ENCODE data around the gene BGLAP. TPM values are rescaled to one million over a fixed set of nuclear protein-coding genes. Genes with fewer than 3 reads are reported as not detected.

BGLAP gene
- total and polyA plus RNA-seq, 2 of the 13 experiments (the other 11 are each of a cell fraction or from before 2014, with no cell fraction given) = 0.62 to 1.6 TPM

DNA sequence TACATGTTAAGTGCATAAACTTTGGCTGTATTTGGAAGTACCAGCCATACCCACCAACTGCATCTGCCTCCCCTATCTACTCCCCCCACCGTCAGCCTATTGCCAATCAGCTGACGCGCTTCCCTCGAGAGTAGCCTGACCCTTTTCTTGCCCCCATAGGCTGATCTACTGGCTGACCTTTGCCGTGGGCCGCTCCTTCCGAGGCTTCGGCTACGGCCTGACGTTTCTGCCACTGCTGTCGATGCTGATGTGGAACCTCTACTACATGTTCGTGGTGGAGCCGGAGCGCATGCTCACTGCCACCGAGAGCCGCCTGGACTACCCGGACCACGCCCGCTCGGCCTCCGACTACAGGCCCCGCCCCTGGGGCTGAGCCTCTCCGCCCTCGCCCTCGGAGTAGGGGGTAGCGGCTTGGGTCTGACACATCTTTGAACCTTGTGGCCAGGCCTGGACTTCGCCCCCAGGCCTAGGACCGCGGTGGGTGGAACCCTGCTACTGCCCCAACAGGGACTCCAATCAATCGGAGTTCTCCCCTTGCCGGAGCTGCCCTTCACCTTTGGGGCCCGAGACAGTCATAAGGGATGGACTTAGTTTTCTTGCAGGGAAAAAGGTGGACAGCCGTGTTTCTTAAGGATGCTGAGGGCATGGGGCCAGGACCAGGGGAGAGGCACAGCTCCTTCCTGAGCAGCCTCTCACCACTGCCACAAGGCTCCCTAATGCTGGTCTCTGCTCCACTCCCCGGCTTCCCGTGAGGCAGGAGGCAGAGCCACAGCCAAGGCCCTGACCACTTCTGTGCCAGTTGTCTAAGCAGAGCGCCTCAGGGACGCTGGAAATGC lies 49.5 kb downstream of the BGLAP start (continued):
- TF ChIP-seq, protein P1, sequence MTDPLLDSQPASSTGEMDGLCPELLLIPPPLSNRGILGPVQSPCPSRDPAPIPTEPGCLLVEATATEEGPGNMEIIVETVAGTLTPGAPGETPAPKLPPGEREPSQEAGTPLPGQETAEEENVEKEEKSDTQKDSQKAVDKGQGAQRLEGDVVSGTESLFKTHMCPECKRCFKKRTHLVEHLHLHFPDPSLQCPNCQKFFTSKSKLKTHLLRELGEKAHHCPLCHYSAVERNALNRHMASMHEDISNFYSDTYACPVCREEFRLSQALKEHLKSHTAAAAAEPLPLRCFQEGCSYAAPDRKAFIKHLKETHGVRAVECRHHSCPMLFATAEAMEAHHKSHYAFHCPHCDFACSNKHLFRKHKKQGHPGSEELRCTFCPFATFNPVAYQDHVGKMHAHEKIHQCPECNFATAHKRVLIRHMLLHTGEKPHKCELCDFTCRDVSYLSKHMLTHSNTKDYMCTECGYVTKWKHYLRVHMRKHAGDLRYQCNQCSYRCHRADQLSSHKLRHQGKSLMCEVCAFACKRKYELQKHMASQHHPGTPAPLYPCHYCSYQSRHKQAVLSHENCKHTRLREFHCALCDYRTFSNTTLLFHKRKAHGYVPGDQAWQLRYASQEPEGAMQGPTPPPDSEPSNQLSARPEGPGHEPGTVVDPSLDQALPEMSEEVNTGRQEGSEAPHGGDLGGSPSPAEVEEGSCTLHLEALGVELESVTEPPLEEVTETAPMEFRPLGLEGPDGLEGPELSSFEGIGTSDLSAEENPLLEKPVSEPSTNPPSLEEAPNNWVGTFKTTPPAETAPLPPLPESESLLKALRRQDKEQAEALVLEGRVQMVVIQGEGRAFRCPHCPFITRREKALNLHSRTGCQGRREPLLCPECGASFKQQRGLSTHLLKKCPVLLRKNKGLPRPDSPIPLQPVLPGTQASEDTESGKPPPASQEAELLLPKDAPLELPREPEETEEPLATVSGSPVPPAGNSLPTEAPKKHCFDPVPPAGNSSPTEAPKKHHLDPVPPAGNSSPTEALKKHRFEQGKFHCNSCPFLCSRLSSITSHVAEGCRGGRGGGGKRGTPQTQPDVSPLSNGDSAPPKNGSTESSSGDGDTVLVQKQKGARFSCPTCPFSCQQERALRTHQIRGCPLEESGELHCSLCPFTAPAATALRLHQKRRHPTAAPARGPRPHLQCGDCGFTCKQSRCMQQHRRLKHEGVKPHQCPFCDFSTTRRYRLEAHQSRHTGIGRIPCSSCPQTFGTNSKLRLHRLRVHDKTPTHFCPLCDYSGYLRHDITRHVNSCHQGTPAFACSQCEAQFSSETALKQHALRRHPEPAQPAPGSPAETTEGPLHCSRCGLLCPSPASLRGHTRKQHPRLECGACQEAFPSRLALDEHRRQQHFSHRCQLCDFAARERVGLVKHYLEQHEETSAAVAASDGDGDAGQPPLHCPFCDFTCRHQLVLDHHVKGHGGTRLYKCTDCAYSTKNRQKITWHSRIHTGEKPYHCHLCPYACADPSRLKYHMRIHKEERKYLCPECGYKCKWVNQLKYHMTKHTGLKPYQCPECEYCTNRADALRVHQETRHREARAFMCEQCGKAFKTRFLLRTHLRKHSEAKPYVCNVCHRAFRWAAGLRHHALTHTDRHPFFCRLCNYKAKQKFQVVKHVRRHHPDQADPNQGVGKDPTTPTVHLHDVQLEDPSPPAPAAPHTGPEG (CRISPR knock-in tag; IDR thresholded peaks at IDR 0.05) = no peak
- TF ChIP-seq, protein P2, sequence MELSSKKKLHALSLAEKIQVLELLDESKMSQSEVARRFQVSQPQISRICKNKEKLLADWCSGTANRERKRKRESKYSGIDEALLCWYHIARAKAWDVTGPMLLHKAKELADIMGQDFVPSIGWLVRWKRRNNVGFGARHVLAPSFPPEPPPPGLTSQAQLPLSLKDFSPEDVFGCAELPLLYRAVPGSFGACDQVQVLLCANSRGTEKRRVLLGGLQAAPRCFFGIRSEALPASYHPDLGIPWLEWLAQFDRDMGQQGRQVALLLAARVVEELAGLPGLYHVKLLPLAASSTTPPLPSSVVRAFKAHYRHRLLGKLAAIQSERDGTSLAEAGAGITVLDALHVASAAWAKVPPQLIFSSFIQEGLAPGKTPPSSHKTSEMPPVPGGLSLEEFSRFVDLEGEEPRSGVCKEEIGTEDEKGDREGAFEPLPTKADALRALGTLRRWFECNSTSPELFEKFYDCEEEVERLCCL (CRISPR knock-in tag; IDR thresholded peaks at IDR 0.05; ENCODE audit: borderline replicate concordance) = no peak
- TF ChIP-seq, protein P3, sequence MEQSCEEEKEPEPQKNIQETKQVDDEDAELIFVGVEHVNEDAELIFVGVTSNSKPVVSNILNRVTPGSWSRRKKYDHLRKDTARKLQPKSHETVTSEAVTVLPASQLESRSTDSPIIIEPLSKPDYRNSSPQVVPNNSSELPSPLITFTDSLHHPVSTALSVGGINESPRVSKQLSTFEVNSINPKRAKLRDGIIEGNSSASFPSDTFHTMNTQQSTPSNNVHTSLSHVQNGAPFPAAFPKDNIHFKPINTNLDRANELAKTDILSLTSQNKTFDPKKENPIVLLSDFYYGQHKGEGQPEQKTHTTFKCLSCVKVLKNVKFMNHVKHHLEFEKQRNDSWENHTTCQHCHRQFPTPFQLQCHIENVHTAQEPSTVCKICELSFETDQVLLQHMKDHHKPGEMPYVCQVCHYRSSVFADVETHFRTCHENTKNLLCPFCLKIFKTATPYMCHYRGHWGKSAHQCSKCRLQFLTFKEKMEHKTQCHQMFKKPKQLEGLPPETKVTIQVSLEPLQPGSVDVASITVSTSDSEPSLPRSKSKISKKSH (CRISPR knock-in tag; IDR thresholded peaks at IDR 0.05; ENCODE audit: borderline replicate concordance) = peak; percentile 63; the same call in 1 of the 2 replicates
- no peak for TF ChIP-seq DPF2 (CRISPR knock-in tag; IDR thresholded peaks at IDR 0.05; ENCODE audit: borderline replicate concordance, low read depth)
- TF ChIP-seq TARDBP (CRISPR knock-in tag; IDR thresholded peaks at IDR 0.05) = no peak; the same call in 1 of the 2 replicates
- TF ChIP-seq, protein P4, sequence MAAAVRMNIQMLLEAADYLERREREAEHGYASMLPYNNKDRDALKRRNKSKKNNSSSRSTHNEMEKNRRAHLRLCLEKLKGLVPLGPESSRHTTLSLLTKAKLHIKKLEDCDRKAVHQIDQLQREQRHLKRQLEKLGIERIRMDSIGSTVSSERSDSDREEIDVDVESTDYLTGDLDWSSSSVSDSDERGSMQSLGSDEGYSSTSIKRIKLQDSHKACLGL (CRISPR knock-in tag; IDR thresholded peaks at IDR 0.05) = 0 out of 2 replicates have a peak, but pooled peaks have one; percentile 67
- peak; percentile 72; the same call in 1 of the 2 replicates for TF ChIP-seq GATAD1 (CRISPR knock-in tag; IDR thresholded peaks at IDR 0.05)
- TF ChIP-seq, protein P5, sequence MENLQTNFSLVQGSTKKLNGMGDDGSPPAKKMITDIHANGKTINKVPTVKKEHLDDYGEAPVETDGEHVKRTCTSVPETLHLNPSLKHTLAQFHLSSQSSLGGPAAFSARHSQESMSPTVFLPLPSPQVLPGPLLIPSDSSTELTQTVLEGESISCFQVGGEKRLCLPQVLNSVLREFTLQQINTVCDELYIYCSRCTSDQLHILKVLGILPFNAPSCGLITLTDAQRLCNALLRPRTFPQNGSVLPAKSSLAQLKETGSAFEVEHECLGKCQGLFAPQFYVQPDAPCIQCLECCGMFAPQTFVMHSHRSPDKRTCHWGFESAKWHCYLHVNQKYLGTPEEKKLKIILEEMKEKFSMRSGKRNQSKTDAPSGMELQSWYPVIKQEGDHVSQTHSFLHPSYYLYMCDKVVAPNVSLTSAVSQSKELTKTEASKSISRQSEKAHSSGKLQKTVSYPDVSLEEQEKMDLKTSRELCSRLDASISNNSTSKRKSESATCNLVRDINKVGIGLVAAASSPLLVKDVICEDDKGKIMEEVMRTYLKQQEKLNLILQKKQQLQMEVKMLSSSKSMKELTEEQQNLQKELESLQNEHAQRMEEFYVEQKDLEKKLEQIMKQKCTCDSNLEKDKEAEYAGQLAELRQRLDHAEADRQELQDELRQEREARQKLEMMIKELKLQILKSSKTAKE (CRISPR knock-in tag; IDR thresholded peaks at IDR 0.05; ENCODE audit: borderline replicate concordance) = peak; percentile 46; the same call in 1 of the 2 replicates
- no peak for TF ChIP-seq ZNF570 (CRISPR knock-in tag; IDR thresholded peaks at IDR 0.05; ENCODE audit: borderline replicate concordance)
- TF ChIP-seq GTF2F1 (IDR thresholded peaks at IDR 0.05; ENCODE audit: low read length) = no peak
- TF ChIP-seq, protein P6, sequence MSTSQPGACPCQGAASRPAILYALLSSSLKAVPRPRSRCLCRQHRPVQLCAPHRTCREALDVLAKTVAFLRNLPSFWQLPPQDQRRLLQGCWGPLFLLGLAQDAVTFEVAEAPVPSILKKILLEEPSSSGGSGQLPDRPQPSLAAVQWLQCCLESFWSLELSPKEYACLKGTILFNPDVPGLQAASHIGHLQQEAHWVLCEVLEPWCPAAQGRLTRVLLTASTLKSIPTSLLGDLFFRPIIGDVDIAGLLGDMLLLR (CRISPR knock-in tag; IDR thresholded peaks at IDR 0.05) = no peak
- no peak for TF ChIP-seq ATF1 (CRISPR knock-in tag; IDR thresholded peaks at IDR 0.05)
- TF ChIP-seq ZNF264 (CRISPR knock-in tag; IDR thresholded peaks at IDR 0.05) = no peak
- no peak for TF ChIP-seq ZNF577 (CRISPR knock-in tag; IDR thresholded peaks at IDR 0.05; ENCODE audit: borderline replicate concordance, low read depth)
- TF ChIP-seq RFX3 (CRISPR knock-in tag; IDR thresholded peaks at IDR 0.05) = no peak
- TF ChIP-seq NFIC (IDR thresholded peaks at IDR 0.05; ENCODE audit: low read length) = no peak

Data from HepG2 (cell line).